NCI-H2107 treated with DMSO at 0.1 percent for 48 hours (cell line): ENCODE measurements around the gene PTPN9.
"Not testable (repeated sequence)": the region's sequence is repeated elsewhere in the genome, so short reads cannot be mapped to it uniquely, and the experiment has no call there.

Experiments used
- DNase-seq: peaks from one replicate; lab custom pipeline; 2025; ENCODE audit not compliant: unreplicated experiment; lab: John Stamatoyannopoulos, UW

The PTPN9 gene

DNA sequence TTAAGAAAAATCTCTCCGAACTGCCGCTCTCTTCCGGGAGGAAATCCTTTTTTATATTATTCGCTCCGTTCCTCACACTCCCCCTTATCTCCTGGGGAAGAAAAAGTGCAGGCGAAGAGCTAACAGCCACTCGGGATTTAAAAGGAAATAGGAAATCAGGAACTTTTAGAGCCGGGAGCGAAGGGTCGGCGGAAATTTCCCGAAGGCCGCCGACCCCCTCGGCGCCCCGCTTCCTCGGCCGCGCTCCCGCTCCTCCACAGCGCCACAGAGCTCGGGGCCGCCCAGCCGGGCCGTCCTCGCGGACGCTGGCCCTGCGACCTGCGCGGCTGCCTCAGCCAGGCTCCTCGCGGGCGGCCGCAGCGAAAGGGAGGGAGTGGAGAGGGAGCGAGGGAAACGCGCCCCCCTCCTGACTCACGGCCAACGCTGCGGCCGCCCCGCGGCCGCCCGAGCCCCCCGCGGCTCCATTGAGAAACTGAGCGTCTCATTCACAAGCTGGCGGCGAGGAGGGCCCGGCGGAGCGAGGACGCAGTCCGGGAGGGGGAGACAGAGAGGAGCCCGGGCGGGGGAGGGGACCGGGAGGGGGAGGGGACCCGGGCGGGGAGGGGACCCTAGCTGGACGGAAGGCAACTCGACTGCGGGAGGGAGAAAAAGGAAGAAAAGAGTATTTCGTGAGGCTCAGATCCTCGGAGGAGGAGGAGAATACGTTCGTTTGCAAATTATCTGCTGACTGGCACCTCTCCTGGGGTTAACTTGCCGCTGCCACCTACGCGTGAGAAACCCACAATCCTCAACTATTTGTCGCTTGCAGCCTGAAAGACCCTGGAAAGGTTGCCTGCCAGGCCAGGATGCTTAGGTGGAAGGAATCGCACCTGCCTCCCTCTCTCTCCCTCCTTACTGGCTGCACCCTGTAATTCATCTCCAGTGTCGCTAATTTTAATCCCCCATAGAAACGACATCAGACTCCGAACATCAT lies at the start of gene PTPN9:
Gene PTPN9, minus strand, starts transcription at position 368 of the 973 bp plus-strand sequence. CDS start 539 bp downstream, outside the sequence.
- DNase-seq: peak; percentile 34

DNA sequence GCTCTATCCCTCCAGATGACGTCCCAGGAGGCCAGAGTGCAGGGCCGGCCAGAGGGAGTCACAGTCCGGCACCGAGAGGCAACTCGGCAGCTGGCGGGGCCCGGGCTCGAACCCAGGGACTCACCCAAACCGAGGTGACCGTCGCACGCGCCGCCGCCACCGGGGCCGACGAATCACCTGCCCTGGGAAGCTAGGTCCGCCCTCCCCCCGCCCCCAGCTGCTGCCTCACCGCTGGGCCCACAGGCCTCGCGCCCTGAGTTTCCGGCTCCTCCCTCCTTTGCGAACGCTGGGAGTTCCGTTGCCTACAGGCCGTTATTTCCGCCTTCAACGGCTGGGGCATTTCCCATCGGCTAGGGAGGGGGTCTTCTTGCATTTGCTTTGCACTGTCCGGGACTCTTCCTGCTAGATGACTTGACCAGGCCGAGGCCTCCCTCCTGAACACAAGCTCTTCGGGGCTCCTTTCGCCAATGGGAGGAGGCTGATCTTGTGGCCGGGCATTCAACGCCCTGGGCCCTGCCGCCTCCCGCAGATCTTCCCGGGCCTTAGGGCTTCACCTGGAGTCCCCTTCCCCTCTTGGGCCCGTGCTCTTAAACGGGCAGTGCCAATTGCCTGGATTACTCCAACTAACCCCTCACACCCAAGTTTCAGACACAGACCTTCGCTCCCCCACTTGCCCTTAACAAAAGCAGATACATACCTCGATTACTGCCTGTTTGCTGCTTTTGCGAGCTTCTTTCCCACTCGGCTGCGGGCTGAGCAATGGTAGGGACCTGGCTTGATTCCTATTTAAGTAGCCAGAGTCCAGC lies 46.6 kb upstream of the PTPN9 start, which contains the start of gene SNUPN:
Gene SNUPN, minus strand, starts transcription at position 184 of the 806 bp plus-strand sequence. CDS start 4,674 bp downstream, outside the sequence.
- peak; percentile 36 for DNase-seq

DNA sequence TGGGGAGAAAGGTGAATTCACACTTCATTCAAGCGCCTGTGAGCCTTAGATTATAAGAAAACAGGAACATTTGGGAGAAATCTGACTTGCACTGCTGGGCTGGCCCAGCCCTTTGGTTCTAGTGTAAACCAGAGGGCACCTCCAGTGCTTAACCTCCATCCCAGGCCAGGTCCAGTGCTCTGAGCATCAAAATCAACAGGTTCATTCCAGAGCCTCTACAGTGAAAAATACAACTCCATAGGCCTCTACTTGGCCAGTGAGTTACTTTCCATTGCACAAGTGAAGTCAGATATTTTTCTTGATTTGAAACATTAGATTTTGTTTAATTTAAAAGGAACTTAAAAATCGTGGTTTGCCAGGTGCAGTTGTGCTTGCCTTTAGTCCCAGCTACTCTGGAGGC lies 43.4 kb upstream of the PTPN9 start:
- no peak for DNase-seq

DNA sequence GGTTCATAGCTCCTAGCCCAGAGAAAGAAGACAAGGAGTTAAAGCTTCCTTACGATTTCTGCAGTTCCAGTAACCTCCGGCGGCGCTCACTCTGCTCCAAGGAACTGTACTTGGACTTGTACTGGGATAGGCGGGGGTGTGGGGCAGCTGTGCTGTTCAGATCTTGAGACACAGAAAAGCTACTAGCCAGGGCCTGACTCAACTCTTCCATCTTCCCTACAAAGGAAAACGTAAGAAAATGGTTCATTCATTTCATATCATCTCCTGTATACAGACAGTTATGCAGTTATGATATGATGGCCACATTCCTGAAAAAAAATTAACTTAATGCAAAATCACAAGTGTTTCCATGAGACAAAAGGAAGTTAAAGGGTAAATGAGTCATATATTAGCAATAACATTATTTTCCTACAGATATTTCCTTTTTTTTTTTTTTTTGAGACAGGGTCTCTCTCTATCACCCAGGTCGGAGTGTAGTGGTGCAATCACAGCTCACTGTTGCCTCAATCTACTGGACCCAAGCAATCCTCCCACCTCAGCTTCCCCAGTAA lies 41.8 kb upstream of the PTPN9 start:
- no peak for DNase-seq

DNA sequence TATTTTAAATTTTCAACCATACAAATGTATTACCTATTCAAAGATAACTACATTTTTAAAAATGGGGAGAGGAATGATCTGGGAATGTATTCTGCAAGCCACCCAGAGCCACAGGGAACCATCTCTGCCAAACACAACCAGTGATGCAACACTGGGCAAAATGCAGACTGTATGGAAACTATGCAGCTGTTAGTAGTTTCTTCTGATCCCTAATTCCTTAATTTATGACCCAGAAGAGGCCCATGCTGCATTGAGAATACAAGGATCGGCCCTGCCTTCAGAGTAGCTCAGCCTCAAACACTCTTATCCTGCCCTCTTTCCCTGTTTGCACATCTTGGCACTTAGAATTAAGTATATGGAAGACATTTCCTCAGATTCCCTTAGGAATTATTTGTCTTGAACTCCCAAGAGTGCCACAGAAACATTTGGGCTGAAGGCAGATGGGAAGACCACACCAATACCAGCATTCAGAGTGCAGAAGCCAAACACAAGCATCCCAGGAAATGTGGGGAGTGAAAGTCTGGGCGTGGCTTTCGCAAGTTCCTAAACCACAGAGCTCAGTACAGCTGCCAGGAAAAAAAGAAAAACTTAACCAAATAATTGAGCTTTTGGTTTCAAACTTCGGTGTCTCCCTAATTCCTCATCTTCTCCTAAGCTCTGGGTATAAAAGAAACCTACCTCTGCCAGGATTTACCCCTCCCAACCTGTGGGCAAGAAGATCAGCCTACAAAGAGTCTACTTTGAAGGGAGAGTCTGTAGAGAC lies 41.1 kb upstream of the PTPN9 start:
- no peak for DNase-seq

DNA sequence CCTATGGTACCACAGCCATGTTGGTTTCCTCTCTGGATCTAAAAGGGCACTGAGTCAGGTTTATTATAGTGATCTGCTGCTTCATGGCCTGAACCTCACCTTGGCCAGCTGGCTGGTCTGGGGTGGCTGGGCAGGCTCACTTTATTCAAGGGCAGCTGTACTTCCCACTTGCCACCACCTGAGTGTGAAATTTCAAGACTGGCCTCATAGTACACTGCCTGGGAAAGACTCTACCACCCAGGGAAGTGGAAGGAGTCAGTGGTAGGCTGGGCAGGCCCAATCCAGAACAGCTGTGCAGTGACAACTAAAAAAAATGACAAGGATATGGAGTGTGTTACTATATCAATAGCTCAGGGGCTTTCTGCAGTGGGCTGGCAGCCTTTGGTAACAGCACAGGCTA lies 37.7 kb upstream of the PTPN9 start:
- no peak for DNase-seq

DNA sequence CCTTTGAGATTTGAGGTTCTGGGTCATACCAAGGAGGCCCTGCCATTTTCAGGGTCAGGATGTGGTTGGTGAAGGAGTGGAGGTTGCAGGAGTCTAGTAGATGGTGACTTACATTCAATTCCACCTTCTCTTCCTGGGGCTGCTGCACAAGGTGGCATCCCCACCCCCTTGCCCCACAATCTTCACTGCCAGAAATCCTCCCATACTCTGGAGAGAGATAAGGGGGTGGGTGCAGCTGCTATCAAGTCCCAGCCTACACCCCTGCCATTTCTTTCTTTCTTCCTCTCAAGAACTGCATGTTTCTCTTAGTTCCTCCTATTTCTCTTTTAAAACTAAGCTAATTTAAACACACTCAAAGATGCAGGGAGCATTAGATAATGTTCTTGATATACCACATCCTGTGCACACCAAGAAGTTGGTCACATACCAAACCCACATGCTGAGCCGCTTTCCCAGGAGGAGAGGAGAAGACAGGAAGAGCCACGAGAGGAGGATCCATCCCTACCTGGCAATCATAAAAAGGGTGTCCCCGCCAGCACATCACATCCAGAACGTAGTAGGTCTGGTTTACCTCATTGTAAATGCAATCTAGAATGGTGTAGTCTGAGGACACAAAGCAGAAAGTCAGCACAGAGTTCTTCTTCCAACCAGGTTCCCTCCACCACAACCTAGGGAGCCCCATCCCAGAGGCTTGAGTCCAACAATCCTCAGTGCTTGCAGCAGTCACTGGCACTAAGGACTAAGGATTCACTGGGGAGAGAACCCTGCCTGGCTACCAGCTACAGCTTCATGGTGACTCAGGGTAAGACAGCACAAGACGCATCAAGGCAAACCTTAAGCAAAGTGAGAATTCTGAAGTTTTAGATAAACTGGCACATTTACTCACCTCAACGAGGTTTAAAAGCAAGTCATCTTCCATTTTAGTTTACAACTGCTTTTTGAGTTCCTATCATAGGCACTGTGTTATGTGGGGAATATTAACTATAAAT lies 27.9 kb upstream of the PTPN9 start:
- no peak for DNase-seq

DNA sequence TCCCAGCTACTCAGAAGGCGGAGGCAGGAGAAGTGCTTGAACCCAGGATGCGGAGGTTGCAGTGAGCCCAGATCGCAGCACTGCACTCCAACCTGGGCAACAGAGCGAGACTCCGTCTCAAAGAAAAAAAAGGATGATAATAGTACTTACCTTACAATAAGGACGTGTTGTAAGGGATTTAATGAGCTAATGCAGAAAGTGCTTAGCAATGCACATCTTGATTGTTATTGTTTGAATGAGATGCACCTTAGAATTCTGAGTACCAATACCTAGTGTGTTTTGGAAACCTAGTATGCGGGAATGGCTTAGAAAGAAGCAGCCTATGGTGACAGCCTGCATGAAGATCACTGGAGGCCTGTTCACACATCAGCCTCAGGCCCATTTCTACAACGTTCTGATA lies 26.9 kb upstream of the PTPN9 start:
- DNase-seq: no peak

DNA sequence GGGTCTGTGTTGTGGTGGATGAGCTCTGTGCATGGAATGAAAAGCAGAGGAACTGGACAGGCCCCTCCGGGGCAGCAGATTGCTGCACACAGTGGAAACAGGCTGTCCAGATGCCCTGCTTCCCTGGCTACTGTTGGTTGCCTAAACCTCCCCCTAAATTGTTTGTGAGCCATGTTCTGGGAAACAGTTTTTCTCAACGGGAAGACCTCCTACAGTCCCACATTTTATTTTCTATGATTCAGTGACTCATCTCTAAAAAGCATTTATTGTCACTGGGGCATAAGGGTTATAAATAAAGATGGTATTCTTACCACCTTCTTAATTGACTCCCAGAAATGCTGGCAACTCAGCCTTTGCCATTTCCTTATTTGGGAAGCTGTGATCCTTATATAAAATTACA lies 20.3 kb upstream of the PTPN9 start:
- no peak for DNase-seq

DNA sequence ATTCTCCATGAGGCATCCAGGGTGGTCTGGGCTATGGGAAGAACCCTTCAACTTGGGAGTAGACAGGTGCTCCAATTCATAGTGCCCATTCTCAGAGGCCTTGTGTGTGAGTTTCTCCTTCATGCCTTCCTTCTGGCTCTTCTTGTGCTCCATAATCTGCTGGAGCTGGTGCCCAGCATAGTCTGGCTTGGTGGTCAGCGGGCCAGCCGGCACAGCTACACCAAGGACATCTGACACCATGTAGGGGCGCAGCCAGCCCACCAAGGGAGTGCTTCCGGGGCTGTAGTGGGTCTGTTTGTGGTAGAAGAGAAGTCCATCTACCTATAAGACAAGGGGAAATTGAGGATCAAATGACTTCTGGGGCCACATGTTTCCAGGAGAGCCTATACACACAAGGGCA lies 19.2 kb upstream of the PTPN9 start:
- DNase-seq: no peak

DNA sequence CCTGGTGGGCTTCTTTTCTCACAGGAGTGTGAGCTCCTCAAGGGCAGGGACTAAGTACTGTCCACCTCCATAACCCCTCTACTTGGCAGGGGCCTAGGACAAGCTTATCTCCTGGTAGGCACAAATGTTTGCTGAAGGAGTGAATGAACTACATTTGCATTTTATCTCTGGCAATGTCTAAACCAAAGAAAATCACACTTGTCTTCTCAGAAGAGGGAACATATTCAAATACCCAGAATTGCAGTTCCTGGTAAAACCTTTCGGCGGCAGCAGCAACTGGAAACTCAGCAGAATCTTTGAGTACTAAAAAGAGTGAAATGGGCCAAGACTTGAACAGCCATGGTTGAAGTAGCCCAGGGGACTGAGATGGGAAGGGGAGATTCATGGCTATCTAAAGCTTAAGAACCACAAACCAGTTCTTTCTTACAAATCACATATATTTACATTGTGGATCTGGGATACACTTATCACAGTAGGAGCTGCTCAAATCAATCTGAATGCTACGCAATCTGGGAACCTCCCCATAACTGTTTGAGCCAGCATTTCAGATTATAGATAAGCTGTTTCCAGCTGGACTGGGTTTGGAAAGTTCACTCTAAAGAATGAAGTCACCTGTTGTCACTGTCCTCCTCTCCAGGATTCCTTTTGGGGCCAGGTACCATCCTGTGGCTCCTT lies 18.7 kb upstream of the PTPN9 start:
- DNase-seq: no peak

DNA sequence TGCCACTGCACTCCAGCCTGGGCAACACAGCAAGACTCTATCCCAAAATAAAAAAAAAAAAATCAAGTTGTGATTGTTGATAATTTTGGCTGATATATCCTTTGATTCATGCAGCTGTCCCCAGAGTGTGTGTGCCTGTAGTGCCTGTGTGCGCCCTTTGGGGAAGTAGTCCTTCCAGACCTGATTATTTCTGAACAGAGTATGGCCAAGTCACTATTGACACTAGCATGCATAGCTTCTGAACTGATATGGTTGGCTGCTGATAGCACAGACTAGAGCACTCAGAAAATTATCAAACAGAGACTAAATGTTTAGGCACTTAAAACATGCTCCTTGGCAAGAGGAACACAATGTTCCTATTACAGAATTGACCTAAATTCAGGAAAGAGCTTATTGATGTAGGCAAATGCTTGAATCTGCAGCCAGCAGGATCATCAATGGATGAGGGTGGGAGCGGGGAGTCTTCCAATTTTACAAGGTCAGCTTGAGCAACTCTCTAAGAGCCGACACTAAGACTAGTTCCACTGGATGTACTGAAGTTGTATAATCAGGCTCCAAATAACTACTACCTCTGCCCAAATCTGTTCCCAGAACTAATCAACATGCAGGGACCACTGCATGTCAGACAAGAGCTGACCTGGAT lies 17.7 kb upstream of the PTPN9 start:
- DNase-seq: no peak

DNA sequence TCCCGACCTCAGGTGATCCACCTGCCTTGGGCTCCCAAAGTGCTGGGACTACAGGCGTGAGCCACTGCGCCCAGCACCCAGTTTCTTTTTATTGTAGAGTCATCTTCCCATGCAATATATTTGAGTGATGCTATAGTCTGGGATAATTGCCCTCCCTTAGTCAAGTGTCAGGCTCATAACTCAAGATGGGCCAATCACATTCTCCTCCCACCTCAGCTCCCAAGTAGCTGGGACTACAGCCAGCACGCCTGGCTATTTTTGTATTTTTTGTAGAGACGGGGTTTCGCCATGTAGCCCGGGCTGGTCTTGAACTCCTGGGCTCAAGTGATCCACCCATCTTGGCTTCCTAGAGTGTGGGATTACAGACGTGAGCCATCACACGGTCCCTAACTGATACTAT lies 15.2 kb upstream of the PTPN9 start:
- no peak for DNase-seq

DNA sequence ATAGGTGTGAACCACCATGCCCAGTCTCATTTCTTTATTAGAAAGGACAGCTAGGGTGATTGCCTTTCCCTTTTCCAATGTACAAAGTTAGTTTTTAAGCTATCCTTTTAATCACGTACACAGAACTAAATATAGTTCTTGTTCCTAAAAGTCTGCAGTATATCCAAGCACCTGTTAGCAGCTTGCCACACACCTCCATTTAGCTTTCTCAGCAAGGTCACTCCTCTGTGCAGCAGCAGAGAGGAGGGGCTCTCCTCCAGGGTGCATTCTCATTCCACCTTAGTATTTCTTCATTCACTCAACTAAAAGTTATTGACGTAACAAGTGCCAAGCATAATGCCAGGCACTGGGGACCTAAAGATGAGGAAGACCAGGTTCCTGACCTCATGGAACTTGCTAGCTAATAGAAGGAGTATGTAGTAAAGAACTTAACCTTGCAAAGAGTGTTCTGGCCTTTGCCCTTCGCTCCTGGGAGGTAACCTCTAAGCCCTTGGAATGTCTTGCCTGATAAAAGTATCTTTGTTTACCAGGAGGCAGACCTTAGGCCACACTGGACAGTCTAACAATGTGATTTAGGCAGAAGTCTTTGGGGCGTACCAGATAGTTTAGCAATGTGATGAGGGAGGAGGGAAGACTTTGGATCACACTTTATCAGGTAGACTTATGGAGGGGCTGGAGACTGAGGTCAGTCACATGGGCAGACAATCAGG lies 12.7 kb upstream of the PTPN9 start:
- DNase-seq: no peak

DNA sequence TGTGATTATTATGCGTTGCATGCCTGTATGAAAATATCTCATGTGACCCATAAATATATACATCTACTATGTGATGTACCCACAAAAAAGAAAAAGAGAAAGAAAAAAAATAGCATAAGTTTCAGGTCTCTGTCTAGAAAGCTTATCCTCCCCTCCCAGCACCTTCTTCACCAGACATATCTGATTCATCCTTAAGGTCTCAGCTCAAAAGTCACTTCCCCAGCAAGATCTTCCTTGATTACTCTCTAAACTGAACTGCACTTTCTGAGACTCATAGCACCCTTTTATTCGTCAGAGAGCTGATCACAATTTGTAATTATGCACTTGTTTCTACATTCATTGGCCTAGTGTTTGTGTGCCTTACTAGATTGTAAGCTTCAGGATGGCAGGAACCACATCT lies 11.1 kb upstream of the PTPN9 start:
- DNase-seq: no peak

DNA sequence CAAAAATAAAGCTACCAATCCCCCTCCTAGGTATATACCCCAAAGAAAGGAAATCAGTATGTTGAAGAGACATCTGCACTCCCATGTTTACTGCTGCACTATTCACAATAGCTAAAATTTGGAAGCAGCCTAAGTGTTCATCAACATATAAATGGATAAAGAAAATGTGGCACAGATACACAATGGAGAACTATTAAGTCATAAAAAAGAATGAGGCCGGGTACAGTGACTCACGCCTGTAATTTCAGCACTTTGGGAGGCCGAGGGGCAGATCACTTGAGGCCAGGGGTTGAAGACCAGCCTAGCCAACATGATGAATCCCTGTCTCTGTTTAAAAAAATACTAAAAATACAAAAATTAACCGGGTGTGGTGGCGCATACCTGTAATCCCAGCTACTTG lies 10.0 kb upstream of the PTPN9 start:
- no peak for DNase-seq

DNA sequence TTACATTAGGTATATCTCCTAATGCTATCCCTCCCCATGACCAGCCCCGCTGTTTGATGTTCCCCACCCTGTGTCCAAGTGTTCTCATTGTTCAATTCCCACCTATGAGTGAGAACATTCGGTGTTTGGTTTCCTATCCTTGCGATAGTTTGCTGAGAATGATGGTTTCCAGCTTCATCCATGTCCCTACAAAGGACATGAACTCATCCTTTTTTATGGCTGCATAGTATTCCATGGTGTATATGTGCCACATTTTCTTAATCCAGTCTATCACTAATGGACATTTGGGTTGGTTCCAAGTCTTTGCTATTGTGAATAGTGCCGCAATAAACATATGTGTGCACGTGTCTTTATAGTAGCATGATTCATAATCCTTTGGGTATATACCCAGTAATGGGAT lies 7.3 kb upstream of the PTPN9 start:
- DNase-seq: not testable (repeated sequence)

DNA sequence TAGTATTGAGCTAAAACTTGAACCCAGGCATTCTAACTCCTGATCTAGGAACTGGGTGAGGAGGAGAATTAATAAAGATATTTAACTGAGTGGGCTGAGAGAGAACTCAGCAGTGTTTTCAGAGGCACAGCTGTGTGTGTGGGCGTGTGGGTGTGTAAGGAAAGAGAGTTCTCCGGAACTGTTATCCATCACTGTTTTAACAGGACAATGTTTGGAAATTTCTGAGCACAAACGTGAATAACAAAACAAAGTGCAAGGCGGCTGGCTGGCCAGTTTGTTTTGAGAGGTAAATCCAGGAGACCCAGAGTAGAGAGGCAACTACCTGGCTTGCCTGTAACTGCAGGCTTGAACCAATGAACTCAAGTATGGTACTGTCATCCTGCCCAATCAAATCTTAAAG lies 5.0 kb upstream of the PTPN9 start:
- DNase-seq: no peak
